Measurements from ENCODE around the gene PTCHD1.

DNA sequence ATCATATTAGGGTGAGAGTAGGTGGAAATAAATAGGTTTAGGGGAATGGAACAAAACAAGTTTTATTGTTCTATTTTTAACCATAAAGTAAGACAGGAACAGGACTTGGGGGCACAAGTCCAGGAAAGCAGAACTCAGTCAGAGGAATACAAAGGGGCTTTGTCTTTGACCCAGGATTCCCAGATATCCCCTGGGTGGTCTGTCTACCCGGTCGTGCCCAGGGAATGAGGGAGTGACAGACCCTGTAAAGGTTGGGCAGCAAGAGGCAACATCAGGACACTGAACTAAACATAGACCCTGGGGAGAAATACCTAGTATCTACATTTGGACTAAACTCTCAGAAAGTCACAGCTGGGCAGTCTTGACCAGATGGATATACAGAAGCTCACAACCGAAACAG lies 50.6 kb downstream of the PTCHD1 start:
- TF ChIP-seq, protein P1, sequence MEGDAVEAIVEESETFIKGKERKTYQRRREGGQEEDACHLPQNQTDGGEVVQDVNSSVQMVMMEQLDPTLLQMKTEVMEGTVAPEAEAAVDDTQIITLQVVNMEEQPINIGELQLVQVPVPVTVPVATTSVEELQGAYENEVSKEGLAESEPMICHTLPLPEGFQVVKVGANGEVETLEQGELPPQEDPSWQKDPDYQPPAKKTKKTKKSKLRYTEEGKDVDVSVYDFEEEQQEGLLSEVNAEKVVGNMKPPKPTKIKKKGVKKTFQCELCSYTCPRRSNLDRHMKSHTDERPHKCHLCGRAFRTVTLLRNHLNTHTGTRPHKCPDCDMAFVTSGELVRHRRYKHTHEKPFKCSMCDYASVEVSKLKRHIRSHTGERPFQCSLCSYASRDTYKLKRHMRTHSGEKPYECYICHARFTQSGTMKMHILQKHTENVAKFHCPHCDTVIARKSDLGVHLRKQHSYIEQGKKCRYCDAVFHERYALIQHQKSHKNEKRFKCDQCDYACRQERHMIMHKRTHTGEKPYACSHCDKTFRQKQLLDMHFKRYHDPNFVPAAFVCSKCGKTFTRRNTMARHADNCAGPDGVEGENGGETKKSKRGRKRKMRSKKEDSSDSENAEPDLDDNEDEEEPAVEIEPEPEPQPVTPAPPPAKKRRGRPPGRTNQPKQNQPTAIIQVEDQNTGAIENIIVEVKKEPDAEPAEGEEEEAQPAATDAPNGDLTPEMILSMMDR (IDR thresholded peaks at IDR 0.05) = no peak
- TF ChIP-seq CHD2 (IDR thresholded peaks at IDR 0.05; ENCODE audit: low read length, partially characterized antibody) = no peak
- TF ChIP-seq, protein P2, sequence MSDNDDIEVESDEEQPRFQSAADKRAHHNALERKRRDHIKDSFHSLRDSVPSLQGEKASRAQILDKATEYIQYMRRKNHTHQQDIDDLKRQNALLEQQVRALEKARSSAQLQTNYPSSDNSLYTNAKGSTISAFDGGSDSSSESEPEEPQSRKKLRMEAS (IDR thresholded peaks at IDR 0.05) = no peak
- TF ChIP-seq PHF8 (IDR thresholded peaks at IDR 0.05; ENCODE audit: borderline replicate concordance, low read depth) = no peak
- no peak for TF ChIP-seq CEBPB (IDR thresholded peaks at IDR 0.05)
- TF ChIP-seq, protein P3, sequence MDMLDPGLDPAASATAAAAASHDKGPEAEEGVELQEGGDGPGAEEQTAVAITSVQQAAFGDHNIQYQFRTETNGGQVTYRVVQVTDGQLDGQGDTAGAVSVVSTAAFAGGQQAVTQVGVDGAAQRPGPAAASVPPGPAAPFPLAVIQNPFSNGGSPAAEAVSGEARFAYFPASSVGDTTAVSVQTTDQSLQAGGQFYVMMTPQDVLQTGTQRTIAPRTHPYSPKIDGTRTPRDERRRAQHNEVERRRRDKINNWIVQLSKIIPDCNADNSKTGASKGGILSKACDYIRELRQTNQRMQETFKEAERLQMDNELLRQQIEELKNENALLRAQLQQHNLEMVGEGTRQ (IDR thresholded peaks at IDR 0.05) = no peak
